Left renal pelvis (tissue), 4 donors: ENCODE results near the gene DDR1. TPM values are rescaled to one million over a fixed set of nuclear protein-coding genes. Genes with fewer than 3 reads are reported as not detected.
A peak's percentile ranks its signal among the peaks of the same experiment; 100 is the strongest.
"Not testable (repeated sequence)": the region's sequence is repeated elsewhere in the genome, so short reads cannot be mapped to it uniquely, and the experiment has no call there.

Source experiments
- DNase-seq, 4 donors: peaks; one replicate each; pipeline ENCODE4 v3.0.0-alpha.2; 2013; ENCODE audit warnings: low read depth in 4 of 4, low spot score in 3 of 4
- polyA plus RNA-seq, 4 donors: library from polyadenylated mRNA; unstranded; fragments of 120-200 nt; gene quantifications; one replicate each; pipeline ENCODE4 v1.2.1, GENCODE V29; 2013; ENCODE audit not compliant: insufficient read length in 4 of 4

DDR1 gene
- polyA plus RNA-seq, 4 donors, result 55.6 to 201 (median 156) TPM

DNA sequence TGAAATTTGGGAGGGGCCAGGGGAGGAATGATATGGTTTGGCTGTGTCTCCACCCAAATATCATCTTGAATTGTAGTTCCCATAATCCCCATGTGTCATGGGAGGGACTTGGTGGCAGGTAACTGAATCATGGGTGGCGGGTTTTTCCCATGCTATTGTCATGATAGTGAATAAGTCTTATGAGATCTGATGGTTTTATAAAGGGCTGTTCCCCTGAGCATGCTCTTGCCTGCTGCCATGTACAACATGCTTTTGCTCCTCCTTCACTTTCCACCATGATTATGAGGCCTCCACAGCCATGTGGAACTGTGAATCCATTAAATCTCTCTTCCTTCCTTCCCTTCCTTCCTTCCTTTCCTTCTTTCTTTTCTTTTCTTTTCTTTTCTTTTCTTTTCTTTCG lies 31.9 kb upstream of the DDR1 start:
- DNase-seq, result not testable (repeated sequence)

DNA sequence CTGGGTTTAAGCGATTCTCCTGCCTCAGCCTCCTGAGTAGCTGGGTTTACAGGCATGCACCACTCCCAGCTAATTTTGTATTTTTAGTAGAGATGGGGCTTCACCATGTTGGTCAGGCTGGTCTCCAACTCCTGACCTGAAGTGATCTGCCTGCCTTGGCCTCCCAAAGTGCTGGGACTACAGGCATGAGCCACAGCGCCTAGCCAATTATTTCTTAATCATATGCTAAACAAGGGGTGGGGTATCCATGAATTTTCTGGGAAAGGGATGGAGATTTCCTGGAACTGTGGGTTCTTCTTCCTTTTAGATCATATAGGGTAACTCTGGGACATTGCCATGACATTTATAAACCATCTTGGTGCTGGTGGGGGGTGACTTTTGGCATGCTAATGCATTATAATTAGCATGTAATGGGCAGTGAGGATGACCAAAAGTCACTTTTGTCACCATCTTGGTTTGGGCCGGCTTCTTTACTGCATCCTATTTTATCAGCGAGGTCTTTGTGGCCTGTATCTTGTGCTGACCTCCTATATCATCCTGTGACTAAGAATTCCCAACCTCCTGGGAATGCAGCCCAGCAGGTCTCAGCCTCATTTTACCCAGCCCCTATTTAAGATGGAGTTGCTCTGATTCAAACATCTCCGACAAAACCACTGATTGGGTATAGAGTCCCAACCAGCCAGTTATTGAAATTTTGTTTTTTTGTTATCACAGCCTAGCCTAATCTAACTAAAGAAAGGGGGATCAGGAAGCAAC lies 29.9 kb upstream of the DDR1 start:
- DNase-seq, result no peak

DNA sequence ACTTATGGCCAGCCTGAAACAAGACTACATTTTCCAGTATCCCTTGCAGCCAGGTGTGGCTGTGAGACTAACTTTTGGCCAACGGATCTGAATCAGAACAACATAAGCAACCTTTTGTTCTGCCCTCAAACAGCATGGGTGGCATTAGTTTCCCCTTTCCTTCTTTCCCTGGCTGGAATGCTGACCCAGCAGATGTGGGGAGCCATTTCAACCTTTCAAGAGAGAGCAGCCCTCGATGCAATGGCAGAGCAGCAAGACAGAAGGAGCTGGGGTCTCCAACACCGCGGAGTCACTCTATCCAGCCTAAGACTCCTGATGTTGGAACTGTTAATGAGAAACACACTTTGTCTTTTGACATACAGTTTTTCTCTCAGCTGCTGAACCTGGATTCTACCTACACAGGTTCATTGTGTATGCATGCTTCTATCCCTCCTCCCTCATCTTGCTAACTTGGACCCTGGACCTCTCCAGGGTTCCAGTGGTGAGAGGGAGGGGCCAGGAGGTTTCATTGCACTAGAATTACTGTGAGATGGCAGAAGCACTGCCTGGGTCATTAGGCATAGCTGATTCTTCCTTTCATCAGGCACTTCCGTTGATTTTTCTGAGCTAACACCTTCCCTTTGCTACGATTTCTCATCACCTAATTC lies 28.8 kb upstream of the DDR1 start:
- no peak for DNase-seq

DNA sequence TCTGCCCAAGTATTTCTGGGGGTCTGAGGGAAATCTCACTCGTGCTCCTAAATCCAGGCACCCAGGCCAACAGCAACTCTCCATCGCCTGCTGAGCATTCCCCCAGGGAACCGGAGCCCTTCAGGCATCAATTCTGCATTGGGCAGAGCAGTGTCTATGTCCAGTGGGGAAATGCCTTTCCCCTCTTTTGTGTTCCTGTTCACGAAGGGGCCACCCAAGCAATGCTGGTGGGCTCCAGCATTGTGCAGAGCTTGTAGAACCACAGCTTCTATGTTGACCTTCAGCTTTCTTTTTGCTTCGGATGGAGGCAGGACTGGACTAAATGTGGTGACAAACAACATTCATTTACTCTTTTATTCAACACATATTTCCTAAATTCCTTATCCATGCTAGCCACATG lies 27.2 kb upstream of the DDR1 start:
- DNase-seq, result no peak

DNA sequence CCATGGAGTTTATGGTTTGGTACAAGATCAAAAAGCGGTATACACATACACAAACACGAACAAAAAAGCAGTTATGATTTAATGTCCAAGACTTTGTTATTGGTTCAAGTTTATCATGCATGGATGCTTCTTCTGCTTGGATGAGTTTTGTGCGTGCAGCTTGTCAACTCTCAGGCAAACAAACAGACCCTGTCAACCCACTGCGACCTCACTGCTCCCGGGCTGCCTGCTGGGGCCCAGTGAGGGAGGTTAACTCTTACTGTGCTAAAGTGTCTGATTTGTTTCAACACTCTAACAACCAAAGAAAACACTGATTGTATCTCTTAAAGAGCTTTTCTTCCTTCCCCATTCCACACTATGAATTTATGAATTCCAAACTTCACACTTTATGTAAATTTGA lies 26.8 kb upstream of the DDR1 start:
- DNase-seq, result no peak

DNA sequence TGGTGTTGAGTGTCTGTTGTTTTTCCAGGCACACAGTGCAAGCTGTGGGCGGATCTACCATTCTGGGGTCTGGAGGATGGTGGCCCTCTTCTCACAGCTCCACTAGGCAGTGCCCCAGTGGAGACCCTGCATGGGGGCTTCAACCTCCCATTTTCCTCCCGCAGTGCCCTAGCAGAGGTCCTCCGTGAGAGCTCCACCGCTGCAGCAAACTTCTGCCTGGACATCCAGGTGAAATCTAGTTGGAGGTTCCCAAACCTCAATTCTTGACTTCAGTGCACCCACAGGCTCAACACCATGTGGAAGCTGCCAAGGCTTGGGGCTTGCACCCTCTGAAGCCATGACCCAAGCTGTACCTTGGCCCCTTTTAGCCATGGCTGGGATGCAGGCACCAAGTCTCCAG lies 24.6 kb upstream of the DDR1 start:
- DNase-seq, result not testable (repeated sequence)

DNA sequence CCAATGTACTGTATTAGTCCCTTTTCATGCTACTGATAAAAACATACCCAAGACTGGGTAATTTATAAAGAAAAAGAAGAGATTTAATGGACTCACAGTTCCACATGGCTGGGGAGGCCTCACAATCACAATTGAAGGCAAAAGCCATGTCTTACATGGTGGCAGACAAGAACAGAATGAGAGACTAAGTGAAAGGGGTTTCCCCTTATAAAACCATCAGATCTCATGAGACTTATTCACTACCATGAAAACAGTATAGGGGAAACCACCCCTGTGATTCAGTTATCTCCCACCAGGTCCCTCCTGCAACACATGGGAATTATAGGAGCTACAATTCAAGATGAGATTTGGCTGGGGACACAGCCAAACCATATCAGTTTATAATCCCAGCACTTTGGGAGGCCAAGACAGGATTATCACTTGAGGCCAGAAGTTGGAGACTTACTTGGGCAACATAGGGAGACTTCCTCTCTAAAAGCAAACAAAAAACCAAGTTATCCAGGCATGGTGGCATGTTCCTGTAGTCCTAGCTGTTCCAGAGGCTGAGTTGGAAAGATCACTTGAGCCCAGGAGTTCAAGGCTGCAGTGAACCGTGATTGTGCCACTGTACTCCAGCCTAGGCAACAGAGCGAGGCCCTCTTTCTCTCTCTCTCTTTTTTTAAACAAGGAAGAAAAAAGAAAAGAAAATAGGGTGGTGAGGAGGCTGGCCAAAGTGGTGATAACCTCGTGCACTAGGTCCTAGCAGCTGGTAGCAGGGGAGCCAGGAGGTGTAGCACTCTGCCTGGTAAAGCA lies 22.9 kb upstream of the DDR1 start:
- DNase-seq, result no peak

DNA sequence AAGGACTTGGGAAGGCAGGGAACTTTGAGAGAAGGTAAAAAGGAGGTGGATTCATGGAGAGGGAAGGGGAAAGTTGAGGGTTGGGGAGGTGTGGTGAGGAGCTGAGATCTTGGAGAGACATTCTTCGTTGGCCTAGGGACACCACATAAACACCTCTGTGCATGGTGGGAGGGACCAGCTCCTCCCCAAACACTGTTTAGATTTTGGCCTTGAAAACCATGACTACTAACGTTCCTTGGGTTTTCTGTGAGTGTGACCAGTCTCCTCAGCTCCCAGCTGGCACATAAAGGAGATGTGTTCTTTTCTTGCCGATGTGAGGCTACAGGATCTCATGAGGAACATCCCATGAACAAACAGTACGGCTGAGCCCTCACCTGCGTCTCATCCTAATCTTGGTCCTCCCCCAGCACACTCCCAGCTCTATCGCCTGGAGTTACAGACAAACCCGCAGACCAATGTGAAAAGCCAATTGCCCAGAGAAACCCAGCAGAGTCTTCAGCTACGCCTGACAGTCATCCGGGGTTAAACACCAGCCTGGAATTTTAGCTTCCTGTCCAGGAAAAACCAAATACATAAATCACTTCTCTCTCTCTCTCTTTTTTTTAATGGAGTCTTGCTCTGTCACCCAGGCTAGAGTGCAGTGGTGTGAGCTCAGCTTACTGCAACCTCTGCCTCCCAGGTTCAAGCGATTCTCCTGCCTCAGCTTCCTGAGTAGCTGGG lies 22.0 kb upstream of the DDR1 start:
- DNase-seq, result no peak

DNA sequence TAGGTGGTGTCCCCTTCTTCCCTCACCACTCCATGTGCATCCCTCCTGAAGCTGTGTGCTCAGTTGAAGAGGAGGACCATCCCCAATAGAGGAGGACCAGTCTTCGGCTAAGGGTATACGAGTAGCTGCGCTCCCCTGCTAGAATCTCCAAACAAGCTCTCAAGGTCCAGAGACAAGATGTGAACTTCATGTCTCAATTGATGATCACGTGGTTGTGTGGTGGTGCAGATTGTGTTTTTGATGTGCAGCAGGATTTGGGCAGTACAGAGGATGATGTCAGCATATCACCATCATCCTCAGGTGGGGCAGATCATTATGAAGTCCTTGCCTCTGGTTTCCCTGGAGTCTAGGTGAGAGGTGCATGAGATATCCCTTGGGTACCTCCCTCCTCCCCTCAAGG lies 20.0 kb upstream of the DDR1 start:
- DNase-seq, result no peak

DNA sequence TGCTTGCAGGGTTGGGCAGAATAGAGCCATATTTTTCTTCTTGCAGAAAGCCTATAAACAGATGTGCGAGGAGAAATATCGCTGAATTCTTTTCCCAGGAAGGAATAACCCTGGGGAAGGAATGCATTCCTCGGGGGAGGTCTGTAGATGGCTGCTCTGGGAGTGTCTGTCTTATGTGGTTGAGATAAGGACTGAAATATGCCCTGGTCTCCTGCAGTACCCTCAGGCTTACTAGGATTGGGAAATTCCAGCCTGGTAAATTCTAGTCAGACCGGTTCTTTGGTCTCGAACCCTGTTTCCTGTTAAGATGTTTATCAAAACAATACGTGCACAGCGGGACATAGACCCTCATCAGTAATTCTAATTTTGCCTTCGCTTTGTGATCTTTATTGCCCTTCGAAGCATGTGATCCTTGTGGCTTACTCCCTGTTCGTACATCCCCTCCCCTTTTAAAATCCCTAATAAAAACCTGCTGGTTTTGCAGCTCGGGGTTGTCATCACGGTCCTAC lies 15.0 kb upstream of the DDR1 start:
- DNase-seq, result not testable (repeated sequence)

DNA sequence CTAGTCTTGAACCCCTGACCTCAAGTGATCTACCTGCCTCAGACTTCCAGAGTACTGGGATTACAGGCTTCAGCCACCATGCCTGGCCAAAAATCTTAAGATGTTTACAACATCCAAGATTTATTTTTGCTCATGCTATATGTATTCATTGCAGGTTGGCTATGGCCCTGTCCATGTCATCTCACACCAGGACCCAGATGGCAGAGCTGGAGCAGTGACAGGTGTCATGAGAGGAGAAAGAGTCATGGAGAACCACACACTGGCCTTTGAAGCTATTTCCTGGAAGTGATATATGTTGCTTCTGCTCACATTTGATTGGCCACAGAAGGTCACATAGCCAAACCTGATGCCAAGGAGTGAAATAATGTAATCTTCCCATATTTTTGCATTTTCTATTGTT lies 13.8 kb upstream of the DDR1 start:
- no peak for DNase-seq

DNA sequence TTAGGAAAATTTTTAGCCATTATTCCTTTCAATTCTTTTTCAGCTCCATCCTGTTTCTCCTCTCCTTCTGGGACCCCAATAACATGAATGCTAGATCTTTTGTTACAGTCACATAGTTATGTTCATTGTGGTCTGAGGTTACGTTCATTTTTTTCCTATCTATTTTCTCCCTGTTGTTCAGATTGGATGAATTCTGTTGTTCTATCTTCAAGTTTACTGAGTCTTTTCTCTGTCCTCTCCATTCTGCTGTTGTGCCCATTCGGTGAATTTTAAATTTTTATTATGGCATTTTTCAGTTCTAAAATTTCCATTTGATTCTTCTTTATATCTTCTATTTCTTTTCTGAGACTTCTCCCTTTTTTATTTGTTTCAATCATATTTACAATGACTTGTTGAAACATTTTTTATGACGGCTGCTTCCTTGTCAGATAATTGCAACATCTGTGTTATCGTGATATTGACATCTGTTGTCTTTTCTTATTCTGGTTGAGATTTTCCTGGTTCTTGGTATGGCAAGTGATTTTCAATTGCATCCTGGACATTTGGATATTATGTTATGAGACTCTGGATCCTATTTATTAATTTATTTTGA lies 12.6 kb upstream of the DDR1 start:
- DNase-seq, result no peak

DNA sequence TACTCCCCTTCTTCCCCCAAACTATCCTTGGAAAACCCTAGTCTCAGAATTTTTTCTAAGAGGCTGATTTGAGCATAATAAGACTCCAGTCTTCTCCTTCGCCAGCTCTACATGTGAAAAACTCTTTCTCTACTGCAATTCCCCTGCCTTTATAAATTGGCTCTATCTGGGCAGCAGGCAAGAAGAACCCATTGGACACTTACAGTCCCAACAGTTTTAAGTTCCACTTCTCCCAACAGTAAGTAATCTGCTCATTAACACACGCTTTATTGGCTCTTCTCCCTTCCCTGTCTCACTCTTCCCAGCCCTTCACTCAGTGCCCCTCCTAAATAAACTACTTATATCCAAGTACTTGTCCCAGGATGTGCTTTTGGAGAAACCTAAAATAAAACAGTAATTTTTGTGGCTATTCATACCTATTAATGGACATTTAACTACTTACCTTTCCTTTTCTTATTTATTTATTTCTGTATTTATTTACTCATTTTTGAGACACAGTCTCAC lies 11.1 kb upstream of the DDR1 start:
- no peak for DNase-seq

DNA sequence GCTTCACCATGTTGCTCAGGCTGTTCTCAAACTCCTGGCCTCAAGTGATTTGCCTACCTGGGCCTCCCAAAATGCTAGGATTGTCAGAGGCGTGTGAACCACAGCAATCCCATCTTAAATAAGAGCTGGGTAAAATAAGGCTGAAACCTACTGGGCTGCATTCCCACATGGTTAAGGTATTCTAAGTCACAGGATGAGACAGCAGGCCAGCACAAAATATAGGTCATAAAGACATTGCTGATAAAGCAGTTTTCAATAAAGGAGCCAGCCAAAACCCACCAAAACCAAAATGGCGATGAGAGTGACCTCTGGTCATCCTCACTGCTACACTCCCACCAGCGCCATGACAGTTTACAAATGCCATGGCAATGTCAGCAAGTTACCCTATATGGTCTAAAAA lies 10.5 kb upstream of the DDR1 start:
- DNase-seq, result not testable (repeated sequence)

DNA sequence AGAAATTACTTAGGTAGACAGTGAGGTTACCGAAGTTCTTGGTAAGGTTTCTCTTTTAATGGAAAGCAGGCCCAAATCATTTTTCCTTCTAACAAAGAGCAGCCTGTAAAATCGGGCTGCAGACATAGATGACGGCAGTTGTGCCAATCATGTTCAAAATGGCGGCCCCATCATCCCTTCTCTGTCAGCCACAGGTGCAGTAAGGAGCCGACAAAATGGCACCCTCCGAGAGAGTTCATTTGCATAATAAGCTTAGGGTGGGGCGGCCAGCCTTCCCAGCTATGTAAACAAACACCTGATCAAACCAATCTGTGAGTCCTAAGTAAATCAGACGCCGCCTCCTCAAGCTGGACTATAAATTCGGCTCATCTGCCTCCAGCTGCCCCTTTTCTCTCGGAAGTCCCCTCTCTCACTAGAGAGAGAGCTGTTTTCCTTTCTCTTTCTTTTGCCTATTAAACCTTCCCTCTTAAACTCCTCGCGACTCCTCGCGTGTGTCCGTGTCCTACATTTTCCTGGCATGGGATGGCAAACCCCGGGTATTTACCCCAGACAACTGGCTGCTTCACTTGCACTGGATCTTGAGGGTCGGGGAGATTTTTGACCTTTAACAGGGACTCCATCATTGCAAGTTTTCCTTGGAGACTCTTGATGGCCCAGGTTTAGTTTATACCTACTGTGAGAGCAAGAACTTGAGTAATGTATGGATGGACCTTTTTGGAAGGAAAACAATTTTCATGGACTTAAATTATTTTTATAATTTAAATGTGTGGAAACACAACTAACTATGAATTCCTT lies 8.9 kb upstream of the DDR1 start:
- DNase-seq, result no peak

DNA sequence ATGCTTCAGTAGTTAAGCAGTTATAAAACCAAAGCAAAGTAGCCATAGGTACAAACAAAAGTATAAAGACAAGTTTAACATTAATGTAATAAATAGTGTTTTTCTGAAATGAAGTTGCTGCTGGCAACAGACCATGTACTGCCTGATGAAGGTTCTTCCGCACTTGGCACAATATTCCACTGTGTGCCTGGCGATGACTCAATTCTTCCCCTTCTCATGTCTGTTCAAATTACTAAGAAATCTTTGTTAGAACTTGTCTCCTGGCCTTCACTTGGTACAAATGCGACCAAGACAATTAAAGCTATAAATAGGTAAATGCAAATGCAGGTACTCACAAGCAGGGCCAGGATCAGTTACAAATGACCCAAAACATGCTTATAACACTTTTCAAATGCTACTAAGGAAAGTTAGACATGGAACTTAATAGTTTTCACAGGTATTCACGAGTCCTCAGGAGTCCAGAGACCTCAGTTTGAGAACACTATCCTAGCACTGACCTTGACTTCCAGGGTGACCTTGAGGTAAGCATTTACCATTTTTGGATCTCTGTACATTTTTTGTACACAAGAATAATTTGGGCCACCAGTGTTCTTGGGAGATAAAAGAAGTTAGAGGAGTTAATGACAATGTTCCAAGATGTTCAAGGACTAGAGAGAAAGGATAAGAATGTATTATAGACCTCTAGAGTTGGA lies 8.1 kb upstream of the DDR1 start:
- DNase-seq, result no peak

DNA sequence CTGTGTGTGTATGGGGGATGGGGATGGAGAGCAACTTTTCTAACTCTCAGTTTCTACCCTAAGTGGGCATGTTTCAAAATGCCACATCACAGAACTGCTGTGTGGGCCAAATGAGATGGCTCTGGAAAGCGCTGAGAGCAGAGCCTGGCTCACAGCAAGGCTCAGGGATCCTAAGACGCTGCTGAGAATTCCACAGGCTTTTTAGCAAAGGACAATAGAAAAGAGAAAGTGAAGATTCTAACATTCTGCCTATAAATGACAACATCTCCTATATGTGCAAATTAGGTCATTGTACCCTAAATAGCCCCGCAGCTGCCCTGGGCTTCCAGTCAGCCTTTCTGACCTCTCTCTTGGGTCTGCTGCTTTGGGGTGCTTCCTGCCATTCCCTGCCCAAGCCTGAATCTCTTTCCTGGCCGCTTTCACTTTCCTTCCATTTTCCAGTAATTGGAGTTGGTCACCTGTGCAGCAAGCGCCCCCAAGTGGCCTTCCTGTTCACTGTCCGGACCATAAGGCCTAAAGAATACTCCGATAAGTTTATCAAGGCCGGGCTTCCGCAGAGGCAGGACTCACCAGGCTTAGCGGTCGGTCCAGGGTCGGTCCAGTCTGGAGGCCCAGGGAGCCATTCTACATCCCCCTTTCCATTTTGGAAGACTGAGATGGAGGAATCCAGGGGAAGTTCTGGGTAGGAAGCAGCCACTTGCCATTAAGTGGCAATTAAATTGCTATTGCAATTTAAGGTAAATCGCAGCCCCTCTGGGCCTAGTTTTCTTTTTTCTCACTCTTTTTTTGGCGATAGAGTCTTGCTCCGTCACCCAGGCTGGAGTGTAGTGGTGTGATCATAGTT lies 6.7 kb upstream of the DDR1 start:
- DNase-seq, result peak in 1 of 4 donors; percentile 73
